Activated CD8-positive, alpha-beta memory T cell treated with anti-CD3 and anti-CD28 coated beads for 4 hours (primary cell): ENCODE data around the gene BLM.
"Not testable (repeated sequence)": the region's sequence is repeated elsewhere in the genome, so short reads cannot be mapped to it uniquely, and the experiment has no call there.

ENCODE experiments used
- DNase-seq, 2 donors: peaks; one replicate each; pipeline ENCODE4 v3.0.0-alpha.2; 2020; ENCODE audit warnings: low read depth in 2 of 2

The BLM gene

GRCh38 chr15:90730290-90730689, 13.1 kb downstream of the BLM start:
- DNase-seq = no peak

- no peak for DNase-seq
Observed at GRCh38 chr15:90735923-90736322, 18.8 kb downstream of the BLM start.

GRCh38 chr15:90740545-90740944, 23.4 kb downstream of the BLM start:
- not testable (repeated sequence) for DNase-seq

- no peak for DNase-seq
Observed at GRCh38 chr15:90742087-90742486, 24.9 kb downstream of the BLM start.

GRCh38 chr15:90743407-90743806, 26.3 kb downstream of the BLM start:
- DNase-seq = no peak

GRCh38 chr15:90744759-90745402, 27.7 kb downstream of the BLM start:
- no peak for DNase-seq

GRCh38 chr15:90749754-90750153, 32.6 kb downstream of the BLM start:
- no peak for DNase-seq

GRCh38 chr15:90750186-90750585, 33.0 kb downstream of the BLM start:
- DNase-seq = no peak

- no peak for DNase-seq
Observed at GRCh38 chr15:90751300-90751825, 34.2 kb downstream of the BLM start.

- DNase-seq = no peak
Observed at GRCh38 chr15:90756916-90757315, 39.8 kb downstream of the BLM start.

GRCh38 chr15:90757461-90757860, 40.3 kb downstream of the BLM start:
- DNase-seq = no peak

- DNase-seq = no peak
Observed at GRCh38 chr15:90760661-90761232, 43.6 kb downstream of the BLM start.

- DNase-seq = no peak
Observed at GRCh38 chr15:90761629-90762028, 44.5 kb downstream of the BLM start.

- DNase-seq = no peak
Observed at GRCh38 chr15:90762109-90762508, 45.0 kb downstream of the BLM start.

- no peak for DNase-seq
Observed at GRCh38 chr15:90763366-90764099, 46.4 kb downstream of the BLM start.

GRCh38 chr15:90765531-90765930, 48.4 kb downstream of the BLM start:
- DNase-seq = no peak

GRCh38 chr15:90765966-90766365, 48.8 kb downstream of the BLM start:
- no peak for DNase-seq

GRCh38 chr15:90769375-90769774, 52.2 kb downstream of the BLM start:
- DNase-seq = no peak

GRCh38 chr15:90773485-90773884, 56.3 kb downstream of the BLM start:
- no peak for DNase-seq

GRCh38 chr15:90774731-90775514, 57.8 kb downstream of the BLM start:
- no peak for DNase-seq

GRCh38 chr15:90780916-90781315, 63.8 kb downstream of the BLM start:
- no peak for DNase-seq

GRCh38 chr15:90782442-90782841, 65.3 kb downstream of the BLM start:
- no peak for DNase-seq
